Fibroblast of skin of back (primary cell): ENCODE data around the gene TMEM271.
"Not testable (repeated sequence)": the region's sequence is repeated elsewhere in the genome, so short reads cannot be mapped to it uniquely, and the experiment has no call there.

Experiments used
- DNase-seq: peaks from one replicate; pipeline ENCODE4 v3.0.0-alpha.2; 2013

TMEM271 gene

DNA sequence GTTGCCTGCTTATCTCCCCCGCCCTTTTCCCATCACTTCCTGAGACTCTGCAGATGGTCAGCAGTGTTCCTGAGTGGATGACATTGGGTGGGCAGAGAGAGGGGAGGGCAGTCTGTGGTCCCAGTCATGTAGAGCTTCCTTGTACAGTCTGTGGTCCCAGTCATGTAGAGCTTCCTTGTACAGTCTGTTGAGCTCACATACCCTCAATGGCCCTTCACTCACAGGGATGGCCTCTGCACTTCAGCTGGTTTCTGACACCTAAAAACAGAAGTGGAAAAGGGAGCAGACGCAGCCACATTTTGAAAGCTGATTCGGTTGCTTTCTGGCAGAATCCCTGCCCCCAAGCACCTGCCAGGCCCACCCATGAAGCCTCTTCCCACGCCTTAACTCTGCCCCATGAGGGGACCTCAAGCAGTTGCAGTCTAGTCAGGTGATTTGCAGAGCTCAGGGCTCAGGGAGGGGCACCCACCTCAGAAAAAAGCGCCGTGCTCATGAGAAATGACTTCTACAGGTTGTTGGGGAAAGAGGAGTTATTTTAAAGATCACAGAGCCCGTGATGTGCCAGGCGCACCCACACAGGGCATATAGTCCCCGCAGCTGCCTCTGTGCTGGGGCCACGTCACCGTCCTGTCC is 3.6 kb upstream of the TMEM271 start:
- no peak for DNase-seq

DNA sequence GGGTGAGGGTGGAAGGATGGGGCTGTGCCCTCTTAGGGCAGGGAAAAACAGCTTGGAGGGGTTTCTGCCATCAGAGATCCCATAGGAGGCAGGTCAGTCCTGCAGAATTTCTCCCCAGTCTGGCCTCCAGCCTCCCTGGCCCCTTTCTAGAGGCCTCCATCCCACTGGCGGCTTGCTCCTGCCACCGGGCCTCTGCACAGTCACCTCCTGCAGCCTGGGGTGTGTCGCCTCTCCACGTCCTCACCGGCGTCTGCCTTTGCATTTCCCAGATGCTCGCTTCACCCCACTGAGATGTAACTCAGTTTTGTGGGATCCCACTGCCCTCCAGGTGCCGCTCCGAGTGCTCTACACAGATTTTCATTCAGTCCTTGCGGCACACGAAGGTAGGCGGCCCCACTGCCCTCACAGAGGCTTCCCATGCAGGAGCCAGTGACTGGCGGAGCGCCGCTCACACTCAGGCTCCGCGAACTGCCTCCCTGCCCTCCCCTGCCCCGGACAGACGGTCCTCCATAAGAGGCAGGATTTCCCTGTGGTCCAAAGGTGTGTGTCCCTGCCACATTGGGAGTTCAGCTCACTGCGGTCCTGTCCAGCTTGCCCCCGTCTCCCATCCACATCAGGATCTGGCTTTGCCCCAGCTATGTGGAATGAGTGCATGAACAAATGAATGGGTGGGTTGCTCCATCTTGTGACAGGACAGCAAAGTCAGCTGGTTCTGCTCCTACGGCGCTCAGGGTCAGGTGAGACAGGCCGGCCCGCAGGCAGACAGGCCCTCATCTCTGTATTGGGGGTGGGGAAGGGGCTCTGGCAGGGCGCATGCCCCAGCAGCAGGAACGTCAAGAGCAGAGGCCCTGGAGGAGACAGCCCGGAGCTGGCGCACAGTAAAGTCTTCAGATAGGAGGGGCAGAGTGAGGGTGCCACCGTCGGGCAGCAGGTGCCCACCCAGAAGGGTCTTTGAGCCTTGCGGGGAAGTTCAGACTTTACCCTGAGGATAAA is 2.7 kb upstream of the TMEM271 start:
- DNase-seq: no peak

DNA sequence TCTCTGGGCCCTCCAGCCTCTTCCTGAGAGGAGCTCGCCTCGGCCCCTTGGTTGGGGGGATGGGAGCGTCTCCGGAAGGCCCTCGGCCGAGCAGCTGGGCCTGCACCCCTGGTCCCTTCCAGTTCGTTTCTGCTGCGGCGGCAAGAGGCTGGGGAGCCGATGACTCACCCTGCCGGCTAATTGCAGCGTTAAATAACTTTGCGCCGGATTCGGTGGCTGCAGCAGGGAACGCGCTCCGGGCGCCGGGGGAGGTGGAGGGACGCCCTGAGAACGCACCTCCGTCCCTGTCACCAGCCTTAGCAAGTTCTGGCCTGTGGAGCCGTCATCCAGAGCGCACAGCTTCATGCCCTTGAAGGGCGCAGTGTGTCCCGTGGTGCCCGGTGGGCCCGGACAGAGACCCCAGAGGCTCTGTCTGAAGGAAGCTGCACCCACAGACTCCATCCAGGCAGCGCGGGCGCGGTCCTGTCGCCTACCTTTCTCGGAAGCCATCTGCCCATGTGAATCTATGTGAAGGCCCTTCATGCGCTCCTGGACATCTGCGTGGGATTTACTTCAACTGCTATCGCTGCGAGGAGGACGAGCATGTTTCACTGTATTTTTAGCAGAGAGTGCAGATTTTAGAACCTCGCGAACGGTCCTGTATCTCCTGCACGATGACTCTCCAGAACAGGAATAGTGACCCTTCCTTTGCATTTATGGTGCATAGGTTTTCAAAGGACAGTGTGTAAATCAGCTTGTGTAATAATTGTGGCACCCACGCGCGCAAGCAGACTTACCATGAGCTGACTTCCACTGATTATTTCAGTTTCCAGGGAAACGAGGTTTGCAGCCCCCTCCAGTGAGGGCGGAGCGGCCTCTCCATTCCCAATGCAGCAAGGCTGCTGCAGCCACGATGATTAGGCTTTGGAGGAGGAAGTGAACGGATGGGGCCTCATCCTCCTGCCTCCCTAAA is 1.7 kb upstream of the TMEM271 start:
- DNase-seq: peak; percentile 24

- DNase-seq: no peak
These were observed 950 bp upstream of the TMEM271 start for GRCh38 chr4:576991-577498.

- peak; percentile 60 for DNase-seq
These were observed 584 bp downstream of the TMEM271 start for GRCh38 chr4:575281-576141.

GRCh38 chr4:574346-575161 is 1.5 kb downstream of the TMEM271 start:
- no peak for DNase-seq

DNA sequence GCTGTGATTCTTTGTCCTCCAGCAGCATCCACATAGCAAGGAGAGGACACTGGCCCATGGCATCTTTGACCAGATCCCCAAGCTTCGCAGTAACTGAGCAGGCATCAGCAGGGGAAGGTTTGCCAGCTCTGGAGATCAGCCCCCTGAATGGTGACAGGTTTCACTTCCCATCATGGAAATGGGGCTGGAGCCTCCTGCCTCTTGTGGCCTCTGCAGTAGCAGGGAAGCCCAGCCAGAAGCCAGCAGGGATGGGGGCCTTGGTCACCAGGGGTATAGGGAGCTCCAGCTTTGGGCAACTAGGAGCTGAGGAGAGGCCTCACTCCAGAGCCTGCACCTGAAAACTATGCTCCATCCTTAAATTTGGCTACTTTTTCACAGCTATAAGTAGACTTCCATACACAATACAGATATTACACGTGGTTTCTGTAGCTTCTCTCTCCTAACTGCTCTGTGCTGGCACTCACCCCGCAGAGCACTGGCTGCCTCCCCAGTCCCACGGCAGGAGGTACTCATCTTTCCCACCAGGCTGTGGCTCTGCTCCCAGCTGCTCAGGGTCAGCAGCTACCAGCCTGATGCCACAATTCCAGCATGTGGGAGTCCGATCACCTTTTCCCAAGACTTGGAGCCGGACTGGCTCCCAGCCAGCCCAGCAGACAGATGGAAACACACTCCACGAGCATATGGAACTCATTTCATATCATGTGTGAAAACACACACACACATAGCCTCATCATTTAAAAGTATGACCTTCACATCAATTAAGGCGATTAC is 2.8 kb downstream of the TMEM271 start:
- DNase-seq: no peak

DNA sequence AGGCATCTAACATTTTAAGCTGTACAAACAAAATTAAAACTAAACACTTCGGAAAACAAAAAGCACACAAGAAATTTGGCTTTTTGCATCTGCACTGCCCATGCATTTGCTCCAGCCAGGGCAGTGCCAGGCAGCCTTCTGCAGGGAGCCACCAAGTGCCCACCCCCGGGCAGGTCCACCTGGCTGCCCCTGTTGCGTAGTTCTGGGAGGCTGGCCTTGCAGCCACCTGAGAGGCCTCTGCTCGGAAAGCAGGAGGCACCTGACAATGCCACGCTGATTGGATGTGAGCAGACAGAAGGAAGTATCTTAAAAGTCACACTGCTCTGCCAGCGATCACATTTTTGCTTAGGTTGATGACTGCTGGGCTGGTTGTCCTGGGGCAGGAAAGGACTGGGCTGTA is 3.5 kb downstream of the TMEM271 start:
- DNase-seq: no peak

DNA sequence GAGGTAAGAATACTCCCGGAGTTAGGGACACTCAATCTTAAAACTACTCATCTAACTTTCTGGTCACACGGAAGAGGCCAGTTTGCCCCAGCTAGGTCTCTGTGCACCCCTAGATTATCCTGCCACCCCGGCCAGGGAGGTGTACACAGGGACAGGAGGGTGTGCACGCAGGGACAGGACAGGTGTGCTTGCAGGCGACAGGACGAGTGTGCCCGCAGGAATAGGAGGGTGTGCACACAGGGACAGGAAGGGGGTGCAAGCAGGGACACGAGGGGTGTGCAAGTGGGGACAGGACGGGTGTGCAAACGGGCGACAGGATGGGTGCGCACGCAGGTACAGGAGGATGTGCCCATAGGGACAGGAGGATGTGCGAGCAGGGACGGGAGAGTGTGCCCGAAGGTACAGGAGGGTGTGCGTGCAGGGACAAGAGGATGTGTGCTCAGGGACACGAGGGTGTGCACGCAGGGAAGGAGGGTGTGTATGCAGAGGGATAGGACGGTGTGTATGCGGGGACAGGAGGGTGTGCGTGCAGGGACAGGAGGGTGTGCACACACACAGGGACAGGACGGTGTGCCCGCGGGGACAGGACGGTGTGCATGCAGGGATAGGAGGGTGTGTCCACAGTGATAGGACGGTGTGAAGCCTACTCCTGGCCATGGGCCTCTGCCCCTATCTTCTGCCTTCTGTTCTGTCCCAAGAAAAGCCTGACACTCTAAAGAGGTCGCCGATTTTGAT is 4.1 kb downstream of the TMEM271 start:
- no peak for DNase-seq

- DNase-seq: no peak
These were observed 5.3 kb downstream of the TMEM271 start for GRCh38 chr4:570754-571153.

DNA sequence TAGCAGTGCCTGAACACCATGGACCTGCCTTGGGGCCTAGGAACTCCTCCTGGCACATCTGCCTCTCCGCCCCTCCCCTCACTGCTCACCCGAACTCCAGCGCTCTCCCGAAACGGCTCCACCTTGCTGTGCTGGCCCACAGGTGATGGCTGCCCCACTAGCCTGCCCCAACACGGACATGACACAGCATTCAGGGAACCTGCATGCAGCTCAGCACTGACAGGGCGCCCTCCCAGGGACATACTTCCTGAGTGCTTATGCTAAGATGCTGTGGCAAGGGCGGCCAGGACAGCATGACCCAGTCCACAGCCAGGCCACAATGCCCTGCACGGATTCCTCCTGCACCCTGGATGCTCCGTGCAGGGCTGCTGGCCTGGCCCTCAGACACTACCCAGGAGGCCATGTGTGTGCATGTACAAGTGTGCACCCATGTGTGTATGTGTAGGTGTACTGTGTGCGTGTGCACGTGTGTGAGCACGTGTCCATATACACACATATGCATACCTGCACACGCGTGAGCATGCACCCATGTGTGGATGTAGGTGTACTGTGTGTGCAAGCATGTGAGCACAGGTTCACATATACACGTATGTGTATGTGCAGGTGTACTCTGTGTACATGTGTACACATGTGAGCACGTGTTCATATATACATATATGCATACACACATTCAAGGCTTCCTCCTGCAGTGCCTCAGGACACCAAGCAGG is 6.0 kb downstream of the TMEM271 start:
- DNase-seq: no peak

DNA sequence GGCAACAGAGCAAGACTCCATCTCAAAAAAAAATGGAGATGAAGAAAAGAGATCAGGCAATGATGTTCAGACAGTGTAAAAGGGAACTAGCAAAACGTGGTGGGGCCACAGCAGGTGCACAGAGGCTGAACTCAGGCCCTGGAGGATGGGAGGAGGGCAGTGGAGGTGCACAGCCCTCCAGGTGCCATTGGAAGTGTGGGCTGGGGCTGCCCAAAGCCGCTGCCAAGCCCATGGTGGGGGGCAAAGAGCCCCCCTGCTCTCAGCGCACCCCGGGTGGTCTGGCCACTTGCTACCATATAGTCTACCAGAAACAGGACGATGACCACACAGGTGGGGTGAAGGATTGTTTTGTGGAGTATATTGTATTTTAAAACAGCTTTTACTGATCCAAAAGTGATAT is 7.1 kb downstream of the TMEM271 start:
- no peak for DNase-seq

- DNase-seq: no peak
These were observed 7.8 kb downstream of the TMEM271 start for GRCh38 chr4:568351-568652.

DNA sequence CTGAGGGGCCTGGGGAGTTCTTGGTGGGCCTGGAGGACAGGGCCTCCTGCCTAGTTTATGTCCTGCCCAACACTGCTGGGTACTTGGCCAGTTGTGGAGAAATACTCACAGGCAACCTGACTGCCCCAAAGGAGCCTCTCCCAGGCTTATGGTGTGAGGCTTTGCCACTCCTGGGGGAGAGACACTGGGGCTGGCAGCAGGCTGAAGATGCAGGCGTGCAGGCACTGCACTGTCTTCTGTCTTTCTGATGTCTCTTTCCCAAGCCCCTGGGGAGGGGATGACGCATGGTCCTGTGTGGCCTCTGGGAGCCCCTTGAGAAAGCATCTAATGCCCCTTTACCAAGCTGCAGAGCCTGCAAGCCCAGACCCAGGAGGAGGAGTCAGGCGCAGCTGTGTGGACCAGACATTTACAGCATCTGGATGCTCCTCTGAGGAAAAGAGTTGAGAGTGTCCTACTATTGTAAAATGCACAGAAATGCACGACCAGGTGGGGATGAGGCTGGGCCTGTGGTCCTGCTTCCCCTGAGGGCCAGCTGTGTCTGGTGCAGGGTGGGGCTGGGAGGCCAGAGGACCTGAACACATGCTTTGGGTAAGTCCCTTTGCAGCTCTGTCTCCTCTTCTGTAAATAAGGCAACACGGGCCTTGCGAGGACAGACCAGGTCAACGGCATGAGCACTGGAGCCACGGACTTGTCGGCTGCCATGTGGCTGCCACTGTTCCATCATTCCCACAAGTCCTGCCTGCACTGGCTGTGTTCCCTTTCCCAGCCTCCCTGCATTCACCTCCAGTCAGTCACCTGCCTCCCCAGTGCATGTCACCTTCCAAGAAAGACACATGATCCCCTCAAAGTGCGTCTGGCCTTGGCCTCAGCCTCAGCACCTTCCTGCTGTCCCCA is 8.4 kb downstream of the TMEM271 start:
- no peak for DNase-seq

- no peak for DNase-seq
These were observed 9.4 kb downstream of the TMEM271 start for GRCh38 chr4:566508-567295.

- DNase-seq: no peak
These were observed 10.1 kb downstream of the TMEM271 start for GRCh38 chr4:566035-566434.

GRCh38 chr4:565614-566013 is 10.5 kb downstream of the TMEM271 start:
- DNase-seq: not testable (repeated sequence)
